GM12878 (cell line): ENCODE data around the gene DDR2. TPM values are rescaled to one million over a fixed set of nuclear protein-coding genes. Genes with fewer than 3 reads are reported as not detected.

Experiments used
- ATAC-seq: fragments of 200-7000 bp; cut with Tn5 transposase; 3 replicates; pipeline ENCODE4 v1.9.1; 2020; ENCODE audit warnings: mild to moderate bottlenecking, moderate library complexity
- BruUV-seq: library from RNA; stranded (reverse); fragments of 400-500 nt; replicated peaks from 2 replicates; lab custom pipeline; 2021; lab: Mats Ljungman, UMichigan
- CTCF ChIA-PET: fragments of 300-600 bp; sonication (Branson Sonifier 250); formaldehyde crosslinking; extraction: SDS; loops from one replicate; lab custom pipeline; 2021; ENCODE audit warnings: inconsistent platforms; lab: Yijun Ruan, JAX
- POLR2A ChIA-PET: fragments of 350-600 bp; formaldehyde crosslinking; extraction: SDS; loops from one replicate; lab custom pipeline; 2021; ENCODE audit warnings: inconsistent platforms; lab: Charles Lee
- RAD21 ChIA-PET: fragments of 300-600 bp; sonication (Branson Sonifier 250); formaldehyde crosslinking; loops from one replicate; lab custom pipeline; 2023; ENCODE audit warnings: antibody characterized with exemption; ENCODE audit not compliant: unreplicated experiment; lab: Charles Lee
- SMC1A ChIA-PET: fragments of 300-600 bp; sonication (Branson Sonifier 250); formaldehyde crosslinking; loops from one replicate; lab custom pipeline; 2023; ENCODE audit not compliant: unreplicated experiment, uncharacterized antibody; lab: Charles Lee
- DNase-seq: peaks from one replicate; pipeline ENCODE4 v3.0.0-alpha.2; 2011; ENCODE audit warnings: low read depth, low spot score
- FAIRE-seq: peaks from 3 replicates; lab custom pipeline; 2011; peaks lifted over from hg19 to GRCh38; lab: Jason Lieb, UNC
- H2AFZ ChIP-seq: 2 replicates; pipeline ENCODE4 v1.6.0; 2011; ENCODE audit warnings: low read depth, low read length, control low read depth; ENCODE audit not compliant: control insufficient read depth
- H3K27ac ChIP-seq: 2 replicates; pipeline ENCODE4 v1.5.1; 2011; ENCODE audit warnings: control low read depth; ENCODE audit not compliant: control insufficient read depth, insufficient read depth
- H3K27me3 ChIP-seq, 2 experiments: replicated peaks in 1 of 2; 2 replicates each; pipeline versions ENCODE4 v1.6.0 to v1.6.1; 2011; ENCODE audit warnings: low read length in 1 of 2; ENCODE audit not compliant: control insufficient read depth in 2 of 2, insufficient read depth in 2 of 2
- H3K36me3 ChIP-seq, 2 experiments: 2 replicates each; pipeline ENCODE4 v1.5.1; 2011; ENCODE audit warnings: low read length in 1 of 2; ENCODE audit not compliant: control insufficient read depth in 2 of 2, insufficient read depth in 2 of 2
- H3K4me1 ChIP-seq: 2 replicates; pipeline ENCODE4 v1.6.1; 2011; ENCODE audit warnings: mild to moderate bottlenecking, low read length, moderate library complexity, mixed read lengths; ENCODE audit not compliant: control insufficient read depth, insufficient read depth
- H3K4me2 ChIP-seq: 2 replicates; pipeline ENCODE4 v1.6.0; 2011; ENCODE audit warnings: control low read depth; ENCODE audit not compliant: control insufficient read depth, insufficient read depth
- H3K4me3 ChIP-seq: fragments of 200-600 bp; sonication (generic); 2 replicates; pipeline ENCODE4 v1.5.1; 2016
- H3K79me2 ChIP-seq: 2 replicates; pipeline ENCODE4 v1.6.0; 2011; ENCODE audit warnings: low read length; ENCODE audit not compliant: control insufficient read depth, insufficient read depth
- H3K9ac ChIP-seq: 2 replicates; pipeline ENCODE4 v1.8.0; 2011; ENCODE audit warnings: low read length, control low read depth, mixed read lengths; ENCODE audit not compliant: control insufficient read depth, insufficient read depth
- H3K9me3 ChIP-seq: replicated peaks from 3 replicates; pipeline ENCODE4 v1.5.1; 2011; ENCODE audit warnings: mild to moderate bottlenecking, low read length; ENCODE audit not compliant: control insufficient read depth, insufficient read depth
- H4K20me1 ChIP-seq: 2 replicates; pipeline ENCODE4 v1.6.0; 2011; ENCODE audit not compliant: control insufficient read depth, insufficient read depth
- HDAC6 ChIP-seq: fragments of 200-600 bp; sonication (generic); IDR thresholded peaks from one replicate; pipeline ENCODE4 v1.8.0; 2017; ENCODE audit warnings: antibody characterized with exemption; ENCODE audit not compliant: unreplicated experiment
- HDGF ChIP-seq: fragments of 450-650 bp; IDR thresholded peaks from 2 replicates; pipeline ENCODE4 v1.6.1; 2016; ENCODE audit warnings: antibody characterized with exemption
- KAT2A ChIP-seq: conservative IDR thresholded peaks from 2 replicates; pipeline ENCODE4 v1.6.1; 2011; ENCODE audit warnings: low read depth, low read length; ENCODE audit not compliant: control insufficient read depth
- MXI1 ChIP-seq: fragments of 150-350 bp; IDR thresholded peaks from 2 replicates; pipeline ENCODE4 v1.6.1; 2011; ENCODE audit warnings: low read depth, mild to moderate bottlenecking, inconsistent platforms, low read length, improper control_type of control experiment
- MYB ChIP-seq: fragments of 150-350 bp; IDR thresholded peaks from 2 replicates; pipeline ENCODE4 v1.6.1; 2014; ENCODE audit warnings: mild to moderate bottlenecking, low read depth, low read length, borderline replicate concordance
- NFXL1 ChIP-seq: fragments of 450-650 bp; IDR thresholded peaks from 2 replicates; pipeline ENCODE4 v1.6.1; 2017; ENCODE audit warnings: antibody characterized with exemption, mild to moderate bottlenecking, borderline replicate concordance
- NFYB ChIP-seq: IDR thresholded peaks from 2 replicates; pipeline ENCODE4 v1.6.1; 2011; ENCODE audit warnings: low read depth, mild to moderate bottlenecking, low read length, improper control_type of control experiment, moderate library complexity; ENCODE audit not compliant: insufficient read depth
- SMC3 ChIP-seq: IDR thresholded peaks from 2 replicates; pipeline ENCODE4 v1.6.1; 2011; ENCODE audit warnings: low read length, improper control_type of control experiment, borderline replicate concordance
- SUZ12 ChIP-seq: fragments of 200-600 bp; sonication (generic); IDR thresholded peaks from one replicate; pipeline ENCODE4 v1.6.1; 2018; ENCODE audit warnings: antibody characterized with exemption, mild to moderate bottlenecking; ENCODE audit not compliant: unreplicated experiment
- ZNF24 ChIP-seq: fragments of 450-650 bp; IDR thresholded peaks from 2 replicates; pipeline ENCODE4 v1.6.1; 2017; ENCODE audit warnings: antibody characterized with exemption, mild to moderate bottlenecking
- WGBS: methylation state at CpG from one replicate; pipeline ENCODE4 v1.1.6; 2016; ENCODE audit warnings: low lambda C conversion rate; ENCODE audit not compliant: insufficient replicate concordance, insufficient coverage; ENCODE audit errors: missing lambda C conversion rate; 5-methylcytosine and 5-hydroxymethylcytosine counted together
- in situ Hi-C: fragments of 300-500 bp; cut with MboI; formaldehyde crosslinking; loops from 9 replicates; pipeline ENCODE4 v1.14.3; 2018; ENCODE audit warnings: mixed read lengths
- intact Hi-C: fragments of 100-400 bp; cut with micrococcal nuclease; formaldehyde crosslinking; loops from one replicate; pipeline ENCODE4 v1.14.2; 2022; ENCODE audit not compliant: unreplicated experiment
- polyA plus RNA-seq, 11 experiments: library from polyadenylated mRNA; depleted of rRNA in 4 of 11; unstranded in 6 of 11; stranded (reverse) in 5 of 11; fragments of >200 nt; fragmentation: Nextera tagmentation in 4 of 11; fragmentation: Illumina TruSeq in 1 of 11; extraction: Ambion mirVana in 4 of 11; extraction: Trizol in 1 of 11; gene quantifications; 1 replicate in 1 of 11; 2 replicates in 10 of 11; pipeline versions ENCODE4 v1.2.1 to v1.2.3, GENCODE V29; 2011 to 2016; ENCODE audit warnings: inconsistent platforms in 2 of 11, missing spikeins in 2 of 11, low read depth in 1 of 11
- total RNA-seq, 4 experiments: library from RNA; depleted of rRNA in 3 of 4; stranded (reverse); fragments of >200 nt in 3 of 4; fragmentation: Illumina TruSeq in 1 of 4; extraction: Trizol in 1 of 4; gene quantifications; 2 replicates each; pipeline versions ENCODE4 v1.2.1 to v1.2.3, GENCODE V29; 2013 to 2021
- TF ChIP-seq, protein P1 (sequence below), 3 experiments: IDR thresholded peaks in 2 of 3; conservative IDR thresholded peaks in 1 of 3; 2 replicates each; pipeline ENCODE4 v1.5.1; 2011; ENCODE audit warnings: low read depth in 3 of 3, low read length in 3 of 3, mild to moderate bottlenecking in 3 of 3, control low read depth in 2 of 3, moderate library complexity in 2 of 3, inconsistent platforms in 1 of 3, mixed read lengths in 1 of 3; ENCODE audit not compliant: control insufficient read depth in 2 of 3, insufficient read depth in 1 of 3; ENCODE audit errors: extremely low read depth in 1 of 3

Gene DDR2
- total and polyA plus RNA-seq, 10 of the 15 experiments (the other 5 are each of a cell fraction or from before 2014, with no cell fraction given) = 1.9 to 8.8 (median 5.5) TPM

DNA sequence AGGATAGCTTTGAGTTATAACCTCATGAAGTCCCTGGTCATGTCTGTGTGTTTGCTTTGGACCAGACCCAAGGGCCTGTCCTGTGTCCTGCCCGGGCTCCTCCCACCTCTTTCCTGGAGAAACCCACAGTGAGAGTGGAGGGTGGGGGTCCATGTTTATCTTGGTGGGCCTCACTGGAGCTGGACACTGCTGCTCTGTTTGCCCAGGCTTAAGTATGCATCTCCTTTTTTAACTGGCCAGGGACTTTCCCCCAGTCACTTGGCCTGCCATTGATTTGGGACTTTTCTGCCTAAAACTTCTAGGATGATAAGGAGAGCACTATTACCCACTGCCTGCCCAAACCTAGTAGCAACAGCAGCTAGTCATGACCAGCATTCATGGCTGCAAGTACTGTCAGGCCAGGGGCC, 49.8 kb downstream of the DDR2 start:
- CTCF ChIA-PET = interaction anchor here (0.5 to 1.5 kb wide), 3 partner anchors 19 to 543 kb away, joined by 3 to 5 read pairs (median 4); partner anchors contain the start of gene DDR2
- POLR2A ChIA-PET = interaction anchor here (0.5 to 1.5 kb wide), 5 partner anchors 19 to 52 kb away, joined by 3 to 5 read pairs (median 3); no protein-coding TSS in a partner anchor
- no peak overlapping the region for H3K4me3 ChIP-seq
- no TSS peak for BruUV-seq
- peak; percentile 68 for ATAC-seq
- intact Hi-C loops = no loop called here
- no peak overlapping the region for H3K9ac ChIP-seq
- H3K9me3 ChIP-seq = no peaks in the 10 kb centered on the region; the same call in 1 of the 3 replicates
- no peak for DNase-seq
- H3K79me2 ChIP-seq = no peaks in the 10 kb centered on the region
- H3K27ac ChIP-seq = no peak overlapping the region
- TF ChIP-seq, protein P1, sequence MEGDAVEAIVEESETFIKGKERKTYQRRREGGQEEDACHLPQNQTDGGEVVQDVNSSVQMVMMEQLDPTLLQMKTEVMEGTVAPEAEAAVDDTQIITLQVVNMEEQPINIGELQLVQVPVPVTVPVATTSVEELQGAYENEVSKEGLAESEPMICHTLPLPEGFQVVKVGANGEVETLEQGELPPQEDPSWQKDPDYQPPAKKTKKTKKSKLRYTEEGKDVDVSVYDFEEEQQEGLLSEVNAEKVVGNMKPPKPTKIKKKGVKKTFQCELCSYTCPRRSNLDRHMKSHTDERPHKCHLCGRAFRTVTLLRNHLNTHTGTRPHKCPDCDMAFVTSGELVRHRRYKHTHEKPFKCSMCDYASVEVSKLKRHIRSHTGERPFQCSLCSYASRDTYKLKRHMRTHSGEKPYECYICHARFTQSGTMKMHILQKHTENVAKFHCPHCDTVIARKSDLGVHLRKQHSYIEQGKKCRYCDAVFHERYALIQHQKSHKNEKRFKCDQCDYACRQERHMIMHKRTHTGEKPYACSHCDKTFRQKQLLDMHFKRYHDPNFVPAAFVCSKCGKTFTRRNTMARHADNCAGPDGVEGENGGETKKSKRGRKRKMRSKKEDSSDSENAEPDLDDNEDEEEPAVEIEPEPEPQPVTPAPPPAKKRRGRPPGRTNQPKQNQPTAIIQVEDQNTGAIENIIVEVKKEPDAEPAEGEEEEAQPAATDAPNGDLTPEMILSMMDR (IDR thresholded peaks at IDR 0.05 in 2 of 3, conservative IDR thresholded peaks at IDR 0.05 in 1 of 3; ENCODE audit: control insufficient read depth in 2 of 3, extremely low read depth in 1 of 3, insufficient read depth in 1 of 3, low read depth in 3 of 3, low read length in 3 of 3) = no peak
- TF ChIP-seq KAT2A = no peak
- TF ChIP-seq SMC3 = no peak
- TF ChIP-seq HDGF = no peak
- no peak for TF ChIP-seq ZNF24
- no peak for TF ChIP-seq NFXL1
- no peak for TF ChIP-seq MXI1
- TF ChIP-seq HDAC6 = no peak
- TF ChIP-seq SUZ12 = no peak
- TF ChIP-seq MYB = no peak
- no peak for TF ChIP-seq NFYB
- TF ChIP-seq, all 136 proteins: peak for 0
- ChIA-PET RAD21 (interaction anchor here (0.7 to 4.4 kb wide), 4 partner anchors 15 to 50 kb away, joined by 3 to 27 read pairs (median 4); partner anchors contain the start of gene DDR2), SMC1A (interaction anchor here (0.9 to 11.2 kb wide), 5 partner anchors 12 to 69 kb away, joined by 3 to 80 read pairs (median 3); partner anchors contain the start of gene DDR2)
- H3K4me2 ChIP-seq = no peak overlapping the region
- no peak for FAIRE-seq
- 25% methylated on average over 1 of the region's 1 CpG for whole genome bisulfite sequencing
- H2AFZ ChIP-seq = no peak overlapping the region; the same call in 1 of the 2 replicates
- no peaks in the 10 kb centered on the region for H3K27me3 ChIP-seq
- no peaks in the 10 kb centered on the region for H3K36me3 ChIP-seq
- H3K4me1 ChIP-seq = peaks cover 8% of the 10 kb centered on the region
- H4K20me1 ChIP-seq = no peaks in the 10 kb centered on the region
- in situ Hi-C loops = no loop called here
